HG03039 (cell line): ENCODE measurements around the gene LDHB.
"Not testable (repeated sequence)": the region's sequence is repeated elsewhere in the genome, so short reads cannot be mapped to it uniquely, and the experiment has no call there.

Source experiments
- ATAC-seq: cut with Tn5 transposase; IDR thresholded peaks from one replicate; pipeline ENCODE4 v1.9.1; 2021; ENCODE audit warnings: mild to moderate bottlenecking, moderate library complexity; ENCODE audit not compliant: unreplicated experiment

The LDHB gene

GRCh38 chr12:21614506-21614905, 43.1 kb downstream of the LDHB start:
- no peak for ATAC-seq

DNA sequence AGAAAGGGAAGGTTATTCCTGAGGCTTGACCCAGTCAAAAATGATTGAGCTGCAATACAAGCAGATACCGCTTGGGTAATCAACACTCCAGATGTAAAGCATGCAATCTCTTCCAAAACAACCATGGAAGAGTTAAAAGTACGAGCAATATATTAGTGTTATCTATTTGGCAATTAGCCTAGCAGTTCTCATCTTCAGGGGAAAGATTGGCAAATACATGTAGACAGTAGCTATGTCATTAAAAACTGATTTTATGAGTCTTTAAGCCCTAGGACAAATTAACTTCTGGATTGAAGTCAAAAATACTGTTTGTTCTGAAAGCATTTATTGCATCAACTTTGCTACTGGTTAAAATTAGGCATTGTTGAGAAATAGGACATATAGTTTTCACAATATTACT, 43.7 kb downstream of the LDHB start:
- ATAC-seq = no peak

DNA sequence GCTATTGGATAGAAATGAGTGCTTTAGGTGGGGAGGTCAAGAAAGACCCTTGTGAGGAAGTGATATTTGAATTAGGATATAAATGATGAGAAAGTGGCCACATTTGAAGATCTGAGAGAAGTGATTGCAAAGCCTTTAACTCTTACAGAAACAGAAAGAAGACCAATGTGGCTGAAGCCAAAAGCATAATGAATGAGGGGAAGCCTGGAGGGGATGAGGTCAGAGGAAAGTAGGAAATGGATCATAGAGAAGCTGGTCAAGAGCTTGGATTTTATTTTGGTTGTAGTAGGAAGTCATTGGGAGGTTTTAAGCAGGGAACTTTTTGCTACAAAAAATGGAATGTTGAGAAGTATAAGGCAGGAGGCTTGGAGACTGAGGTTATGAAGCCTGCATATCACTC, 49.4 kb downstream of the LDHB start:
- no peak for ATAC-seq

GRCh38 chr12:21607701-21608100, 49.9 kb downstream of the LDHB start:
- no peak for ATAC-seq

GRCh38 chr12:21606175-21606574, 51.5 kb downstream of the LDHB start:
- no peak for ATAC-seq

DNA sequence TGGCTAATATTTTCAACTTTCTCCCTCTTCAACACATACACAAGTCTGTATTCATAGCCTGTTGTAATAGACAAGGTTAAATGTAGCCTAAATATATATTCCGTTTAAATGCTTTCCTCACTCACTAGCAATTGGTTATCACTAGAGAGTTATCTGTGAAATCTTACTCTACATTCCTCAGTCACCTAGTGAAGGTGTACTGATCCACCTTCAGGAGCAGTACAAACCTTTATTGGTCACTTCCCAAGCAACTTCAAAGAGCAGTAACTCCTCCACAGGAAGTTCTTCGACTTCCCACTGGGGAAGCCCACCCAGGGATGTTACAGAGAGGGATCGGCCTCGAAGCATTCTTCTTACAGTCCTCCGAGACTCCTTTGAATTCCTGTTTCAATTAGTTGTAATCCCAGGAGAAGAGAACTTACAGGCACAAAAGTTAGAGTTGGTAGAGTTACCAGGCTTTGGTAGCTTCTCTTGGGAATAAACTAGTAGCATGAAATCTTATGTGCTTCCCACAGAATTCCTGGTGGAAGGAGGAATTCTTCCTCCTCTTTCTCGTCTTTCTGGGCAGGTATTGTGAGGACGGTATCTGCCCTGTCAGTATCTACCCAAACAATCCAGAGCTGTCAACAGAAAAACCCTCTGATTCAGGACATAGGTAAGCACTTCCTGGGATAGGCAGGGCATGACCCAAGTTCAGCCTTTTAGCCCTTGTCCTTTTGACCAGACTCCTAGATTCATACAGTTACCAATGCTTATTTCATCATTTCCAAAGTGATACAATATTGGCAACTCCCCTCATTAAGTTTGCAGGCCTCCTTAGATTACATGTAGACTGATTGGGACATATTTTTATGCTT, 53.2 kb downstream of the LDHB start, which contains the start of gene GYS2:
TSS of gene GYS2 (minus strand) at position 603 of the 857 bp plus-strand sequence. CDS start at position 348, 255 bp downstream.
- ATAC-seq = no peak

- no peak for ATAC-seq
These were observed 54.9 kb downstream of the LDHB start for GRCh38 chr12:21602774-21603173.

GRCh38 chr12:21600196-21600595, 57.4 kb downstream of the LDHB start:
- no peak for ATAC-seq

DNA sequence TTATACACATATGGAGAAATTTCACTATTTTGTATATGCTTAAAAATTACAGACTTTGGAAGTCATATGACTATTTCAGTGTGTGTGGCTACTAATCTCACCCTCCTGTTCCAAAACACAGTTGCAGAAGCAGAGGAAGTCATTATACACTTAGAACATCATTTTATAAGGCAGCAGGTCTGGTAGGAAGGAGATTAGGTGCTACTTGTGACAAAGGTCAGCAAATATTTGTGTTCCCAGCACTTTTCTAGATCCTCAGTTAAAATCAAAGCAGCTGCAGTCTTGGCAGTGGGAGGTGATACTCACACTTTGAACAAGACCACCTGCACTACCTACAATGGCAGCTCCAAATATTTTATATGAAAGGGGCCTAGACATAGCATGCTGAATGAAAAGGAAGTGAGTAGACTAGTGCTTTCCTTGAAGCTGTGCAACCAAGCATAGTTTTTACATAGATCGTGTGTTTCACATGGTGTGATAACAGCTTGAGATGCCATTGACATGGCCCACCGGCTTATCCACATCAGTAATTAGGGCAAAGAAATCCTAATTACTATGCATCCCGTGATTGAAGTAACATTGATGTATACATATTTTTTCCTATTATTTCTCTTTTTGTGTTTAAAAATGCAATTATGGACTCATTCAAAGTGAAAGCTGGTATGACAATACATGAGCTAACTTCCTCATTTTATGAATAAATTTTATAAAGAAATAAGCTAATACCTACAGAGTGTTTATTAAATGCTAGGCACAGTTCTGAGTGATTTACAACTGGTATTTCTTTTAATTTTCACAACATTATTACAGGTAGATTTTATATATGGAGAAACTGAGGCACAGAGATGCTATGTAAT, 58.3 kb downstream of the LDHB start:
- no peak for ATAC-seq

DNA sequence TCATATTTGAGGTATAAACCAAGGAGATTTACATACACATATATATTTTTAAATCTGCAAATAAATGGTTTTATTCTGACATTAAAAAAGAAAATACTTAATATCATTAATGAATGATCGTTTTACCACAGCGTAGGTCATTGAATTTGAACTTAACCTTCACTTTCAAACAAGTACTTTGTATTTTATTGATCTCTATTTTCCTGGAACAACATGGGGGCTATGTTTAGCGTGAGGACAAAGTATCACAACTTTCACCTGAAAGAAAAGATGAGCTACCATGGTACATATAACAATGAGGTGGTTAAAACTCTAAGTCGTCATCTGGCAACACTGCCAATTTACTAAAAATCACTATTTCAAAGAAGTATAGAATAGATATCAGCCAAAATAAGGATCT, 59.0 kb downstream of the LDHB start:
- no peak for ATAC-seq

DNA sequence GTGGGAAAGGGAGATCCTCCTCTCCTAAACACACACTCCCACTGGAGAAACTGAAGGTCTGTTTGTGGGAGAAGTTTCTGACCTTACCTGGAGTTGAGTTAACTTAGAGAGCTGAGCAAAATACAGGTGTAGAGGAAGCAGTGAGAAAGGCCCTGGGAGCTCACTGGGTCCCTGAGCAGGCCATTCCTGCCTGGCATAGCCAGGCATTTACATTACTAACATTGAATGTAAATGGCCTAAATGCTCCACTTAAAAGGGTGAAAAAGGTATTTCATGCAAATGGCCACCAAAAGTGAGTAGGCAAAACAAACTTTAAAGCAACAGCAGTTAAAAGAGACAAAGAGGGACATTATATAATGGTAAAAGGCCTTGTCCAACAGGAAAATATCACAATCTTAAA, 62.3 kb downstream of the LDHB start:
- not testable (repeated sequence) for ATAC-seq

- no peak for ATAC-seq
These were observed 72.2 kb downstream of the LDHB start for GRCh38 chr12:21585485-21585884.
